Dedifferentiated amniotic fluid mesenchymal stem cell (primary cell): ENCODE results near the gene KAT2A.
A peak's percentile ranks its signal among the peaks of the same experiment; 100 is the strongest.

ENCODE experiments used
- DNase-seq: peaks from one replicate; pipeline ENCODE4 v3.0.0-alpha.2; 2016; ENCODE audit errors: extremely low spot score

Gene KAT2A

GRCh38 chr17:42114118-42114517 lies 7.0 kb downstream of the KAT2A start:
- DNase-seq = no peak

GRCh38 chr17:42113293-42114069 lies 7.7 kb downstream of the KAT2A start:
- no peak for DNase-seq

DNA sequence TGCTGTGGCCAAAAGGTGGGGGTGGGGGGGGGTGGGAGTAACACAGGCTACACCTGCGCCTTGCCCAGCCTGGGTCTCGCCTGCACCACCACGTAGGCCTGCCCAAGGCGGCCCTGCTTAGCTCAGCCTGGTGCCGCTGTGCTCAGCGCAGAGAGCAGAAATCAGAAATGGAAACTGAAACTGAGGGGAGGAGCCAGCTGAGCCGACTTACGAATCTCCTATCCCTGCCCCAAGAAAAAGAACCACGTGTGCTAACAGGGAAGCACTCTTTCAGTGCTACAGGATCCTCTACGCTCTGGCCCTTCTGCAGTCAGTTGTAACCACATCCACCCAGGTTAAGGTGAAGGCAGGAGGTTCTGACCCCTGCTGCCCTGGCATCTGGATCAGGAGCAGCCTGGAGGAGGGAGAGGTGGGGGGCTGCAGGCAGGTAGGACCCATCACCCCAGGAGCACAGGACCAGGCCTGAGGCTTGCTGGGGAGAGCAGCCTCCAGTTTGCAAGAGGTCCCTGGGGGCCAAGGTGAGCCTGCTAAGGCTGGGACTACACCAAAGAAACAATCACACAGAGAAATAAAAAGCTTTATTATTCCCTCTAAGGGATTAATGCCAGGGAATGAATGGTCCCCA lies 8.5 kb downstream of the KAT2A start, which contains the start of gene DHX58:
TSS of gene DHX58 (minus strand) at position 163 of the 625 bp plus-strand sequence. CDS start 822 bp downstream, outside the sequence.
- peak; percentile 84 for DNase-seq

- DNase-seq = no peak
Observed at GRCh38 chr17:42111871-42112551, 9.2 kb downstream of the KAT2A start.

DNA sequence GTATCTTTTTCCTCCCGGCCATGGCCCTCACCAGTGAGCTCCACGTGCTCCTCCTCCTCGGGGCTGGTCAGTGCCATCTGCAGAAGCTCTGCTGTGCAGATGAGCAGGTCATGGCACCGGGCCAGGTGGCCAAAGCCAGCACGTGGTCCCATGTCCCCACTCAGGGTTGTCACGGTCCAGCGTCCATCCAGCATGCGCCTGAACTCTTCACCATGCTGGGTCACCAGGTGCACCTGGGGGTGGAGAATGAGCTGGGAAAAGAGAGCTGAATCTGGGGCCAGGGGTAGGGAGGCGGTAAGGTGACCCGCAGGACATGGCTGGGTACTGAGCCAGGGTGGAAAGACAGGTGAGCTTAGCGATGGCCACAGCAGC lies 9.9 kb downstream of the KAT2A start:
- no peak for DNase-seq

DNA sequence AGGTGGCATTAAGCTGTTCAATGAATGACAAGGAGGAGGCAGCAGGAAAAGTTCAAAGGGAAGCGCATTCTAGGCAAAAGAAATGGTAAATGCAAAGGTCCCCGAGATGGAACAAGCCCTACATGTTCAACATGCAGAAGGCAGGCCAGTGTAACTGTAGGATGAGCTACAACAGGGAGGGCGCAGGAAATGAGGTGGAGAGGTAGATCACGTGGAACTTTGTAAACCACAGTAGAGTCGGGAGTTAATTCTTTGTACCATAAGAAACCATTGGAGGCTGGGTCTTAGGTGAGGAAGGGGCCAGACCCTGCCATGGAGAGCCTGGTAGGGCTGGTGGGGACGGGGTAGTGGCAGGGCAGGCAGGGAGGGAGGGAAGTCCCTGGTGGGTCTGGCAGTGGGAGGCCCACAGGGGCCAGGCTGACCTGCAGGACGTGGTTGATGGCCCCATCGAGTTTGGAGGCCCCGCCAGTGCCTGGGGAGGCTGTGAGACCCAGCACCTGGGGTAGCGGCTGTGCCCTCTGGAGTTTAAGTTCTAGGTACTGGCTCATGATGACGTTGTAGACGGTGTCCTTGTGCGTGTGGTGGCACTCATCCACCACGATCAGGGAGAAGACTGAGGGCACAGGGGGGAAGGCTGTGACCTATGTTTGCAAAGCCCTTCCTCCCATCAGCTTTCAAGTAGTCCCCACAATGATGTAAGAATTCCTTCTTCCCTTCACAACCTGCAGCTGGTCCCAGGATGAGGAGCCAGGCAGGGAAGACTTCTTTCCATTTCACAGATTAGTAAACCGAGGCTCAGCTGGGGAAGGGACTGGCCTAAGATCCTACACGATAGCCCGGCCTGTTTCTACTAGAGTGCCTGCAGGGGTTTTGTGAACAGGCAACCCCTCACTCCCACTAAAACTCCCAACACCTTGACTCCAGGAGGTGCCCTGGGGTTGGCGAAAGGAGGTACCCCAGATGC lies 10.6 kb downstream of the KAT2A start:
- DNase-seq = no peak

DNA sequence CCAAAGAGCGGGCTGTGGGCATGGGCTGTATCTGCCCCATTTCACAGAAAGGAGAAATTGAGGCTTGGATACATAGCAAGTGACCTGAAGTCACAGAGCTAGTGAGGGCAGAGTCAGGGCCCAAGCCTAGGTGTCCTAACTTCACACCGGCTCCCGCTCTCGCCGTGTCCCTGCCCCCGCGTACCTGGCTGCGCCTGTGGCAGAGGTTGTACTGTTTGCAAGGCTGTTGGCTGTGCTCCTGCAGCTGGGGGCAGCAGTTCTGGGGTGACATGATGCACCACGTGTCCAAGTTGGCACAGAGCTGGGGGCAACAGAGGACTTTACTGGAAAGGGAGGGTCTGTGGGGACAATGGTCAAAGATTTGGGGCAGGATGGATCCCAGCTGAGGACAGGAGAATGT lies 12.1 kb downstream of the KAT2A start:
- DNase-seq = no peak

- DNase-seq = no peak
Observed at GRCh38 chr17:42107597-42108576, 13.3 kb downstream of the KAT2A start.

- DNase-seq = no peak
Observed at GRCh38 chr17:42107124-42107523, 14.0 kb downstream of the KAT2A start.

DNA sequence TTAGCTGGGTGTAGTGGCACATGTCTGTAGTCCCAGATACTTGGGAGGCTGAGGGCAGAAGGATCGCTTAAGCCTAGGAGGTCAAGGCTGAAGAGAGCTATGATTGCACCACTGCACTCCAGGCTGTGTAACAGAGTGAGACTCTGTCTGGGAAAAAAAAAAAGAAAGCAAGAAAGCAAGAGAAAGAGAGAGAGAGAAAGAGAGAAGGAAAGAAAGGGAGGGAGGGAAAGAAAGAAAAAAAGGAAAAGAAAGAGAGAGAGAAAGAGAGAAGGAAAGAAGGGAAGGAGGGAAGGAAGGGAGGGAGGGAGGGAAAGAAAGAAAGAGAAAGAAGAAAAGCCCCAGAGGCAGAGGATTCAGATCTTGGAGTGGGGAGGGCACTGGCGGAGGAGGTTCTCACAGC lies 15.2 kb downstream of the KAT2A start:
- DNase-seq = no peak

DNA sequence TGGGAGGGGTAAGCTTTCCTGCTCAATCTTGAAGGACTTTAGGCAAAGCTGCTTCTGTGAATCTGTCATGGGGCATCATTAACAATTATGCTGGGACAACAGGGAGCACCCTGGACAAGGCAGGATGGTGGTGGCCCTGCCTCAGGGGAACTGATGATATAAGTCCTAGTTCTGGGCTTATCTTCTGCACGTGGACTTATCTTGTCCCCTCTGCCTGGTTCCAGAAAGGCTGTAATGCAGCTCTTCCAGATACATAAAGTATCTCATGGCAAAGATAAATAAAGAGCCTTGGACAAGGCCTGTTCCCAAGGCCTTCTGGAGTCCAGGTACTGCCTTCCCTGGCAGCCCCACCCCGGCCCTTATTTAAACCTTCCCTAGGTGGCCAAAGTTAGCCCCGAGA lies 16.9 kb downstream of the KAT2A start:
- no peak for DNase-seq

DNA sequence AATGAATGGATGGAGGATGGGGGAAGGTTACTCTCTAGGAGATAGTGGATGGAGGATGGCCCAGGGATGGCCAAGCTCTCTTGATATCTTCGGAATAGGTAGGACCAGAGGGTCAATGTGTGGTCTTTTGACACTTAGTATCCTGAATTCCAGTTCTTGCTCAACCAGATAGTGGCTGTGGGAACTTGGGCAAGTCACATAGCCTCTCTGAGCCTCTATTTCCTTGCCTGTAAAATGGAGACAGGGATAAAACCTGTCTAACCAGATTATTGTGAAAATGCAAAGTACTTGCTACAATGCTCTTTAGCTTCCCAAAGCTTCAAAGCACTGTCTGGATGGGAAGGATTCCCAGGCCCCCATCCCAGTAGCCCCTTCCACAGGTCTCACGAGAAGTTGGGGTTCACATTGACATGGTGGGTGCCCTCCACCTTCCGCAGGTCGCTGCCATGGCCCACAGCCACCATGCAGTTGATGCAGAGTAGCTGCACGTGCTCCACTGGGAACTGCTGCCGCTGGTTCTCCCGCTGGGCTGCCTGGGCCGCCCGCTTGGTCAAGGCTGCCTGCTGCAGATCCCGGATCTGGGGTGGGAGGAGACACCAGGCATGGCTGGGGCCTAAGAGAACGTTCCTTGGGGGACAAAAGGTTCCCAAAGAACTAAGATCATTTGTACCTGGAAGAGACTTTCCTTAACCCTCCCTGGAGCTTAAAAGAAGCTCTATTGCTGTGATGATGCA lies 17.8 kb downstream of the KAT2A start:
- DNase-seq = no peak

DNA sequence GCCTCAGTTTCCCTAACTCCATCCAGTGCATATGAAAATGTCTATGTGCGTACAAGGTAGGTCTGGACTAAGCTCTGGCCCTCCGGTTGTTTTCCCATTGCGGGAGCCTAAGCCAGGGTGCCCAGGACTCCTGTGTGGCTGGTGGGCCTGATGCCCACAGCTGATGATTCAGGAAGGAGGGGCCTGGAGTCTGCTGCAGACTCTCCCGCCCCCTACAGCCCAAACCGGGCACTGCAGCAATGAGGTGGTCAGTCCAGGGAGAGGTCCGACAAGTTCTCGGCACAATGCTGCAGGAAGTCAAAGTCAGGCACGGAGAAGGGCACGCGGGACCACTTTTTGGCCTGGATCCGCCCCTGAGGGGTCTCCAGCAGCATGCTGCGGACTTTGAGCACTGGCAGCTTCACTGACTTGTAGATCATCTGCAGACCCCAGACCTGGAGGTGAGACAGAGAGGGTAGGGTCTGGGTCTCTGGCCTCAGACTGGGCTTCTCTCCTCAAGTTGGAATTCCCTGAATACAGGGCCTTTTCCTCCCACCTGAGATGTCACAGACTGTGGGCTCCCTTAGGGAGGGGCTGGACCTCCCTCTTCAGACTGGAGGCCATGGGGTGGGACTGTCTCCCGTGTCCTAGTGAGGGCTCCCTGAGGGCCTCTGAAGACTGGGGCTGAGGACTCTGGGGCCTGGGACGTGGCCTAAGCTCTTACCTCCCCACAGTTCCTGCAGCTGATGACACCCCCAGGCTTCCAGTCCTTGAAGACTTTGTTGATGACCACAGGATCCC lies 19.5 kb downstream of the KAT2A start:
- DNase-seq = peak; percentile 37

DNA sequence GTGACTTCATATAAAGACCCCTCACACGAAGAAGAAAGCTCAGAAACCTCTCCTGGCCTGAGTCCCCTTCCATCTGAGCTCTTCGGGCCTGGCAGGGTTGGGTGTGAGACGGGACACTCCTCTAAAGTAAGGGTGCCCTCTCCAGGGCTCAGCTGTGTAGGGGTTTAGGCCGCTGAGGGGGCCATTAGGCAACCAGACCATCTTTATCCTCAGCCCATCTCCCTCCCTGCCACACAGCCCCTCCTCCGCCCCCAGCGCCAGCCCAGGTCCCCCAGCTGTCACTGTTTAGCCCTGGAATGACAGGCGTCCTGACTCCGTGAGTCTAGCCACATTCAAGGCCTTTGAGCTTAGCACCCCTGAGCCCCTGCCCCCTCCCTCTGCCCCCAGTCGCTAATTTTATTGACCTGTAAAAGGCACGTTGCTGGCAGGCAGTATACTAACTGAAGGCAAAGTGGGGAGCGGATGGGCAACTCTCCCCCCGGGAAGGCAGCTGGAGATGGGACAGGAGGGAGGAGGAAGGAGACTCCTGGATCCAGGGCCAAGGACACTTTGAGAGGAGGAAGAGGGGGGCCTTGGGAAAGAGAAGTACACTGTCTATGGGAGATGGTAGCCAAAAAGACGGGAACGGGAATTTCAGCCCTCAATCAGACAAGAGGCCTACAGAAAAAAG lies 22.3 kb downstream of the KAT2A start:
- no peak for DNase-seq

- no peak for DNase-seq
Observed at GRCh38 chr17:42097691-42098631, 23.2 kb downstream of the KAT2A start, which contains the start of gene ZNF385C. Gene ZNF385C, minus strand, starts transcription at chr17:42098473. Its CDS starts 35,417 bp downstream, at chr17:42063056.

DNA sequence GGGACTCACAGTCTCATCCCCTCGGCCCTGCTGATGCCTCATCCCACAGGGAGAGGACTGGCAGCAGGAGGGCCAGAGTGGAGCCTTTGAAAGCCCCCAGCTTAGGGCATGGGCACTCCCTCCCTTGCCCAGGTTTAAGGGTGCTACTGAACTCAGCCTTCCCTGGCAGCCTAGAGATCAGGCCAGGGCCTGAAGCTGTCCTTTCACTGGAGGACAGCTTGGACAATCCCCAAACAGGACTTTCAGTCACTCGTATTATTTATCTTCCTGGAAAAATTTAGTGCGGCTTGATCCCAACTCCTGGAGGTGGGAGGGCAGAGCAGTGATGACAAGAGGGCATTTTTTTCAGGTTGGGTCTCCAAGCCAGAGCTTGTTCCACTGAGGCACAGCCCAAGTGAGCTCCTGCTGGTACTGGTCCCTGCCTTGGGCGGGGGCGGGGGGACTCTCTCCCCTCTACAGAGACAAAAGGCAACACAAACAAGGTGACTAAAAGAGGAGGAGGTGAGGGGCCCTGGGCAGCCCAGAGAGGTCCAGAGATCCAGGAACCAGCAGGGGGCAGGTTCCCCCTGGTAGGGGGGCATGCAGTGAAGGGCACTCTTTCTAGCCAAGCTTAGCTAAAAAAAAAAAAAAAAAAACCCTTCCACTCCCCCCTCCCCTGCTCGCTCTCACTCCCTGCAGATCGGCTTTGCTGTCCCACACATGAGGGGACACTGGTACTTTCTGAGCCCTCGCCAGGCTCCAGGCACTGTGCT lies 24.6 kb downstream of the KAT2A start:
- no peak for DNase-seq
